Skeletal muscle tissue (tissue), 4 donors: ENCODE measurements around the gene OR6S1. TPM values are rescaled to one million over a fixed set of nuclear protein-coding genes. Genes with fewer than 3 reads are reported as not detected.
"Not testable (repeated sequence)": the region's sequence is repeated elsewhere in the genome, so short reads cannot be mapped to it uniquely, and the experiment has no call there.

ENCODE experiments used
- H3K27ac ChIP-seq: one replicate; pipeline ENCODE4 v1.7.0; 2013; ENCODE audit warnings: mild to moderate bottlenecking, low read depth, low read length, inconsistent platforms
- H3K27me3 ChIP-seq, 3 donors: one replicate each; pipeline ENCODE4 v1.7.0; 2013; ENCODE audit warnings: low read length in 3 of 3; ENCODE audit not compliant: control insufficient read depth in 3 of 3, insufficient read depth in 3 of 3
- H3K36me3 ChIP-seq, 3 donors: one replicate each; pipeline ENCODE4 v1.7.0; 2013; ENCODE audit warnings: low read length in 3 of 3; ENCODE audit not compliant: control insufficient read depth in 3 of 3, insufficient read depth in 3 of 3
- H3K4me1 ChIP-seq, 3 donors: one replicate each; pipeline ENCODE4 v1.7.0; 2013; ENCODE audit warnings: low read length in 3 of 3, mild to moderate bottlenecking in 3 of 3; ENCODE audit not compliant: control insufficient read depth in 3 of 3, insufficient read depth in 3 of 3
- H3K4me3 ChIP-seq, 3 donors: one replicate each; pipeline ENCODE4 v1.7.0; 2013; ENCODE audit warnings: low read length in 3 of 3
- H3K9ac ChIP-seq, 3 donors: one replicate each; pipeline ENCODE4 v1.7.0; 2013; ENCODE audit warnings: low read length in 3 of 3, mild to moderate bottlenecking in 3 of 3, moderate library complexity in 2 of 3, low read depth in 1 of 3
- H3K9me3 ChIP-seq, 3 donors: one replicate each; pipeline ENCODE4 v1.7.0; 2013; ENCODE audit warnings: low read length in 3 of 3; ENCODE audit not compliant: control insufficient read depth in 3 of 3
- total RNA-seq: library from RNA; depleted of rRNA; stranded (reverse); fragments of >200 nt; gene quantifications from one replicate; pipeline ENCODE4 v1.2.3, GENCODE V29; 2014
- donor health status: Osteomylitis.

OR6S1 gene
- total RNA-seq, 1 donor from 2014 or later = not detected

- H3K9me3 ChIP-seq = no peaks in the 10 kb centered on the region
- H3K4me3 ChIP-seq = no peak overlapping the region
- no peak overlapping the region for H3K9ac ChIP-seq
- peaks cover 81 to 85% (median 81%) of the 10 kb centered on the region in 3 donors for H3K27me3 ChIP-seq
- no peak overlapping the region for H3K27ac ChIP-seq
- no peaks in the 10 kb centered on the region for H3K4me1 ChIP-seq
- no peaks in the 10 kb centered on the region for H3K36me3 ChIP-seq
Observed at GRCh38 chr14:20656274-20656673, 14.8 kb upstream of the OR6S1 start.

GRCh38 chr14:20655851-20656250, 14.4 kb upstream of the OR6S1 start:
- no peaks in the 10 kb centered on the region for H3K4me1 ChIP-seq
- peaks cover 81 to 83% (median 83%) of the 10 kb centered on the region in 3 donors for H3K27me3 ChIP-seq
- no peak overlapping the region for H3K27ac ChIP-seq
- no peaks in the 10 kb centered on the region for H3K9me3 ChIP-seq
- H3K4me3 ChIP-seq = no peak overlapping the region
- no peaks in the 10 kb centered on the region for H3K36me3 ChIP-seq
- H3K9ac ChIP-seq = no peak overlapping the region

- Histone ChIP-seq H3K27me3 (peaks cover 57 to 60% (median 59%) of the 10 kb centered on the region in 3 donors), H3K36me3 (no peaks in the 10 kb centered on the region), H3K4me3 (no peak overlapping the region), H3K27ac (no peak overlapping the region), H3K9me3 (no peaks in the 10 kb centered on the region), H3K4me1 (no peaks in the 10 kb centered on the region), H3K9ac (no peak overlapping the region)
Observed at GRCh38 chr14:20652996-20653975, 11.8 kb upstream of the OR6S1 start.

- Histone ChIP-seq H3K36me3 (no peaks in the 10 kb centered on the region), H3K9ac (no peak overlapping the region), H3K9me3 (no peaks in the 10 kb centered on the region), H3K27me3 (peaks cover 9 to 17% (median 10%) of the 10 kb centered on the region in 3 donors), H3K4me3 (no peak overlapping the region), H3K4me1 (no peaks in the 10 kb centered on the region), H3K27ac (no peak overlapping the region)
Observed at GRCh38 chr14:20645481-20645880, 4.0 kb upstream of the OR6S1 start.

GRCh38 chr14:20644520-20644919, 3.0 kb upstream of the OR6S1 start:
- Histone ChIP-seq H3K27ac (no peak overlapping the region), H3K9ac (no peak overlapping the region), H3K9me3 (no peaks in the 10 kb centered on the region), H3K27me3 (peaks cover 9 to 15% (median 10%) of the 10 kb centered on the region in 3 donors), H3K4me3 (no peak overlapping the region), H3K4me1 (no peaks in the 10 kb centered on the region), H3K36me3 (no peaks in the 10 kb centered on the region)

- H3K4me3 ChIP-seq, H3K9me3 ChIP-seq, H3K4me1 ChIP-seq, H3K9ac ChIP-seq, H3K27ac ChIP-seq, H3K36me3 ChIP-seq: not testable (repeated sequence)
- H3K27me3 ChIP-seq = peaks cover 9 to 15% (median 10%) of the 10 kb centered on the region in 3 donors
Observed at GRCh38 chr14:20642755-20643154, 1.3 kb upstream of the OR6S1 start.

- H3K9me3 ChIP-seq = no peaks in the 10 kb centered on the region
- H3K4me1 ChIP-seq = no peaks in the 10 kb centered on the region
- H3K27me3 ChIP-seq = peaks cover 9 to 15% (median 10%) of the 10 kb centered on the region in 3 donors
- H3K9ac ChIP-seq = no peak overlapping the region
- no peak overlapping the region for H3K27ac ChIP-seq
- no peaks in the 10 kb centered on the region for H3K36me3 ChIP-seq
- H3K4me3 ChIP-seq = no peak overlapping the region
Observed at GRCh38 chr14:20642182-20642581, 691 bp upstream of the OR6S1 start.

- H3K4me1 ChIP-seq = peaks cover 11 to 27% (median 22%) of the 10 kb centered on the region in 3 donors
- no peak overlapping the region for H3K27ac ChIP-seq
Observed at GRCh38 chr14:20632831-20633691, 8.4 kb downstream of the OR6S1 start.

GRCh38 chr14:20632448-20632830, 9.1 kb downstream of the OR6S1 start:
- Histone ChIP-seq H3K36me3 (no peaks in the 10 kb centered on the region), H3K27me3 (peaks cover 0 to 48% (median 42%) of the 10 kb centered on the region in 3 donors), H3K9me3 (no peaks in the 10 kb centered on the region), H3K4me3 (peak overlapping the region; percentile 44 to 60 (median 50)), H3K9ac (no peak overlapping the region), H3K4me1 (peaks cover 11 to 27% (median 22%) of the 10 kb centered on the region in 3 donors), H3K27ac (no peak overlapping the region)

More at GRCh38 chr14:20632831-20633691, 8.4 kb downstream of the OR6S1 start:
- H3K9me3 ChIP-seq = no peaks in the 10 kb centered on the region
- peaks cover 0 to 48% (median 36%) of the 10 kb centered on the region in 3 donors for H3K27me3 ChIP-seq
- no peaks in the 10 kb centered on the region for H3K36me3 ChIP-seq
- no peak overlapping the region for H3K9ac ChIP-seq
- H3K4me3 ChIP-seq = peak overlapping the region; percentile 44 to 60 (median 50)
